ENCODE measurements around the gene ZNF747. TPM values are rescaled to one million over a fixed set of nuclear protein-coding genes. Genes with fewer than 3 reads are reported as not detected.
"Not testable (repeated sequence)": the region's sequence is repeated elsewhere in the genome, so short reads cannot be mapped to it uniquely, and the experiment has no call there.

Gene ZNF747
- total and polyA plus RNA-seq, 2 donors: 11.9 to 13.3 TPM

- no peaks in the 10 kb centered on the region for H3K4me1 ChIP-seq (ENCODE audit: insufficient read depth)
- WGBS: 68% methylated on average over 3 of the region's 3 CpGs
- H3K4me3 ChIP-seq (ENCODE audit: low read depth, low read length): no peak overlapping the region
- H3K36me3 ChIP-seq (ENCODE audit: insufficient read depth): no peaks in the 10 kb centered on the region
- DNase-seq (ENCODE audit: extremely low spot score): no peak
- no peak overlapping the region for H3K27ac ChIP-seq (ENCODE audit: low read depth)
Observed at GRCh38 chr16:30551781-30552180, 17.1 kb upstream of the ZNF747 start.

GRCh38 chr16:30548416-30549253, 14.0 kb upstream of the ZNF747 start:
- no peak for DNase-seq (ENCODE audit: extremely low spot score)
- H3K4me1 ChIP-seq (ENCODE audit: insufficient read depth): peaks cover 1% of the 10 kb centered on the region
- no peak overlapping the region for H3K27ac ChIP-seq (ENCODE audit: low read depth)
- no peak overlapping the region for H3K4me3 ChIP-seq (ENCODE audit: low read depth, low read length)
- 63% methylated on average over 8 of the region's 8 CpGs for WGBS
- no peaks in the 10 kb centered on the region for H3K36me3 ChIP-seq (ENCODE audit: insufficient read depth)

- Histone ChIP-seq H3K4me3 (ENCODE audit: low read depth, low read length) (no peak overlapping the region), H3K4me1 (ENCODE audit: insufficient read depth) (peaks cover 1% of the 10 kb centered on the region), H3K36me3 (ENCODE audit: insufficient read depth) (no peaks in the 10 kb centered on the region), H3K27ac (ENCODE audit: low read depth) (no peak overlapping the region)
- DNase-seq (ENCODE audit: extremely low spot score): no peak
- WGBS: 62% methylated on average over 8 of the region's 8 CpGs
Observed at GRCh38 chr16:30546115-30546514, 11.5 kb upstream of the ZNF747 start.

GRCh38 chr16:30543067-30543466, 8.4 kb upstream of the ZNF747 start:
- H3K36me3 ChIP-seq (ENCODE audit: insufficient read depth): no peaks in the 10 kb centered on the region
- WGBS: 73% methylated on average over 5 of the region's 5 CpGs
- no peak overlapping the region for H3K27ac ChIP-seq (ENCODE audit: low read depth)
- no peak for DNase-seq (ENCODE audit: extremely low spot score)
- no peak overlapping the region for H3K4me3 ChIP-seq (ENCODE audit: low read depth, low read length)
- H3K4me1 ChIP-seq (ENCODE audit: insufficient read depth): peaks cover 1% of the 10 kb centered on the region

- Histone ChIP-seq H3K4me3 (ENCODE audit: low read depth, low read length) (no peak overlapping the region), H3K27ac (ENCODE audit: low read depth) (no peak overlapping the region), H3K36me3 (ENCODE audit: insufficient read depth) (no peaks in the 10 kb centered on the region), H3K4me1 (ENCODE audit: insufficient read depth) (peaks cover 1% of the 10 kb centered on the region)
- no peak for DNase-seq (ENCODE audit: extremely low spot score)
- WGBS: 45% methylated on average over 10 of the region's 10 CpGs
Observed at GRCh38 chr16:30541502-30542329, 7.1 kb upstream of the ZNF747 start.

- not testable (repeated sequence) for H3K4me1 ChIP-seq (ENCODE audit: insufficient read depth); DNase-seq (ENCODE audit: extremely low spot score); H3K27ac ChIP-seq (ENCODE audit: low read depth); H3K4me3 ChIP-seq (ENCODE audit: low read depth, low read length); H3K36me3 ChIP-seq (ENCODE audit: insufficient read depth)
- WGBS: 70% methylated on average over 9 of the region's 9 CpGs
Observed at GRCh38 chr16:30540916-30541464, 6.3 kb upstream of the ZNF747 start.

GRCh38 chr16:30539986-30540526, 5.4 kb upstream of the ZNF747 start:
- H3K36me3 ChIP-seq (ENCODE audit: insufficient read depth); H3K27ac ChIP-seq (ENCODE audit: low read depth); H3K4me3 ChIP-seq (ENCODE audit: low read depth, low read length); H3K4me1 ChIP-seq (ENCODE audit: insufficient read depth); DNase-seq (ENCODE audit: extremely low spot score): not testable (repeated sequence)
- WGBS: 94% methylated on average over 13 of the region's 13 CpGs

GRCh38 chr16:30539000-30539964, 4.6 kb upstream of the ZNF747 start:
- DNase-seq (ENCODE audit: extremely low spot score): no peak
- H3K27ac ChIP-seq (ENCODE audit: low read depth): no peak overlapping the region
- 86% methylated on average over 8 of the region's 8 CpGs for WGBS
- no peaks in the 10 kb centered on the region for H3K4me1 ChIP-seq (ENCODE audit: insufficient read depth)
- no peaks in the 10 kb centered on the region for H3K36me3 ChIP-seq (ENCODE audit: insufficient read depth)
- no peak overlapping the region for H3K4me3 ChIP-seq (ENCODE audit: low read depth, low read length)

GRCh38 chr16:30536391-30537024, 1.9 kb upstream of the ZNF747 start:
- not testable (repeated sequence) for H3K4me1 ChIP-seq (ENCODE audit: insufficient read depth); H3K36me3 ChIP-seq (ENCODE audit: insufficient read depth); DNase-seq (ENCODE audit: extremely low spot score); H3K4me3 ChIP-seq (ENCODE audit: low read depth, low read length); H3K27ac ChIP-seq (ENCODE audit: low read depth)
- WGBS: 93% methylated on average over 13 of the region's 13 CpGs

GRCh38 chr16:30535777-30536190, 1.1 kb upstream of the ZNF747 start:
- Histone ChIP-seq H3K4me1 (ENCODE audit: insufficient read depth) (peaks cover 4% of the 10 kb centered on the region), H3K36me3 (ENCODE audit: insufficient read depth) (no peaks in the 10 kb centered on the region), H3K27ac (ENCODE audit: low read depth) (no peak overlapping the region), H3K4me3 (ENCODE audit: low read depth, low read length) (peak overlapping the region; percentile 72)
- peak; percentile 64 for DNase-seq (ENCODE audit: extremely low spot score)
- 23% methylated on average over 12 of the region's 12 CpGs for WGBS

GRCh38 chr16:30535106-30535776, 583 bp upstream of the ZNF747 start:
- H3K27ac ChIP-seq (ENCODE audit: low read depth): peak overlapping the region; percentile 40
- DNase-seq (ENCODE audit: extremely low spot score): no peak
- 4% methylated on average over 18 of the region's 18 CpGs for WGBS
- peak overlapping the region; percentile 72 for H3K4me3 ChIP-seq (ENCODE audit: low read depth, low read length)
- peaks cover 4% of the 10 kb centered on the region for H3K4me1 ChIP-seq (ENCODE audit: insufficient read depth)
- no peaks in the 10 kb centered on the region for H3K36me3 ChIP-seq (ENCODE audit: insufficient read depth)
